Fibroblast of pulmonary artery (primary cell): ENCODE results near the gene TENM4.
"Not testable (repeated sequence)": the region's sequence is repeated elsewhere in the genome, so short reads cannot be mapped to it uniquely, and the experiment has no call there.

ENCODE experiments used
- DNase-seq: peaks from one replicate; pipeline ENCODE4 v3.0.0-alpha.2; 2010; ENCODE audit warnings: low read depth
- H3K4me3 ChIP-seq: replicated peaks from 2 replicates; pipeline ENCODE4 v1.5.1; 2011; ENCODE audit warnings: low read depth, mild to moderate bottlenecking, control low read depth, low read length, moderate library complexity
- TF ChIP-seq, protein P1 (sequence below): IDR thresholded peaks from 2 replicates; pipeline ENCODE4 v1.5.1; 2011; ENCODE audit warnings: mild to moderate bottlenecking, control low read depth, low read length, inconsistent platforms; ENCODE audit errors: missing control alignments

TENM4 gene

DNA sequence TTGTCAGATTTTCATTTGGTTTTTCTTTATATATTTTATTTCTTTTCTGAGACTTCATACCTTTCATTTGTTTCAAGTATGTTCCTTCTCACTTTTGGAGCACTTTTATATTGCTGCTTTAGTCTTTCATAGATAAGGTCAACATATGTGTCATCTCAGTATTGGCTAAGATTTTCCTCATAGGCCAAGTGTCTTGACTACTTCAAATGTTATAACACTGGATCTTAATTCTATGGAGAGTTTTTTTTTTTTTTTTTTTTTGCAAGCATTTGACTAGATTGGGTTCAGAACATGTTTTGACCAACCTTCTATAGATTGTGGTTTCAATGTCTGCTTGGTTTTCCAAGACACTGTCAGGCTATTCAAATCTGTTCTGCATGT is 797.2 kb downstream of the TENM4 start:
- TF ChIP-seq, protein P1, sequence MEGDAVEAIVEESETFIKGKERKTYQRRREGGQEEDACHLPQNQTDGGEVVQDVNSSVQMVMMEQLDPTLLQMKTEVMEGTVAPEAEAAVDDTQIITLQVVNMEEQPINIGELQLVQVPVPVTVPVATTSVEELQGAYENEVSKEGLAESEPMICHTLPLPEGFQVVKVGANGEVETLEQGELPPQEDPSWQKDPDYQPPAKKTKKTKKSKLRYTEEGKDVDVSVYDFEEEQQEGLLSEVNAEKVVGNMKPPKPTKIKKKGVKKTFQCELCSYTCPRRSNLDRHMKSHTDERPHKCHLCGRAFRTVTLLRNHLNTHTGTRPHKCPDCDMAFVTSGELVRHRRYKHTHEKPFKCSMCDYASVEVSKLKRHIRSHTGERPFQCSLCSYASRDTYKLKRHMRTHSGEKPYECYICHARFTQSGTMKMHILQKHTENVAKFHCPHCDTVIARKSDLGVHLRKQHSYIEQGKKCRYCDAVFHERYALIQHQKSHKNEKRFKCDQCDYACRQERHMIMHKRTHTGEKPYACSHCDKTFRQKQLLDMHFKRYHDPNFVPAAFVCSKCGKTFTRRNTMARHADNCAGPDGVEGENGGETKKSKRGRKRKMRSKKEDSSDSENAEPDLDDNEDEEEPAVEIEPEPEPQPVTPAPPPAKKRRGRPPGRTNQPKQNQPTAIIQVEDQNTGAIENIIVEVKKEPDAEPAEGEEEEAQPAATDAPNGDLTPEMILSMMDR: no peak
- H3K4me3 ChIP-seq: no peak overlapping the region
- DNase-seq: no peak

DNA sequence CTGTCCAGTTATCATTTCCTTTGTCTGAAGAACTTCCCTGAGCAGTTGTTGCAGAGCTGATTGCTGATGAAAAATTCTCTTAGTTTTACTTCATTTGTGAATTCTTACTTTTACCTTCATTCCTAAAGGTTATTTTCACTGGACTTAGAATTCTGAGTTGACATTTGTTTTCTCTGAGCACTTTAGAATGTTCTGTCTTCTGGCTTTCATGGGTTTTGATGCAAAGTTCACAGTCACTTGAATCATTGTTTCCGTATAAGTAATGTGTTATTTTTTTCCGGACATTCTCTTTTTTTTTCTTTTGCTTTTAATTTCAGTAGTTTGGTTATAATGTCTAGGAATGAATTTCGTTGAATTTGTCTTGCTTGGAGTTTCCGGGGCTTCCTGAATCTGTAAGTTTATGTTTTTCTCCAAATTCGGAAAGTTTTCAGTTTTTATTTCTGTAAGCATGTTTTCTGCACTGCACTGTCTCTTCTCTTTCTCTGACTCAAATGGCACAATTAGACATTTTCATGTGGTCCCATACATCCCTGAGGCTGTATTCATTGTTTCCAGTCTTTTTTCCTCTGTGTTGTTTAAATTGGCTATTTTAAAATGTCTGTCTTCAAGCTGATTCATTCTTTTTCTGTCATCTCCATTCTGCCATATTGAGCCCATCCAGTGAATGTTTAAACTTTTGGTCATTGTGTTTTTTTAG is 797.7 kb downstream of the TENM4 start:
- TF ChIP-seq, protein P1: no peak
- no peak overlapping the region for H3K4me3 ChIP-seq
- no peak for DNase-seq

DNA sequence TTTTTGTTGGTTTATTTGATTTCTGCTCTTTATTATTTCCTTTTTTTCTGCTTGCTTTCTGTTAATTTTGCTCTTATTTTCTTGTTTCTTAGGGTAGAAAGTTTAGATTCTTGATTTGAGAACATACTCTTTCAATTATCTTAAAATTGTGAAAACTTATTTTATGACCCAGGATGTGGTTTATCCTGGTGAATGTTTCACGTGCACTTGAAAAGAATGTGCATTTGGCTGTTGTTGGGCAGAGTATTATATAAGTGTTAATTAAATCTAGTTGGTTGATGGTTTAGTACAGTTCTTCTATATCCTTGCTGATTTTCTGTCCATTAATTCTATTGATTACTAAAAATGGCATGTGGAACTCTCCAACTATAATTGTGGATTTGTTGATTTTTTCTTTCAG is 799.3 kb downstream of the TENM4 start:
- no peak overlapping the region for H3K4me3 ChIP-seq
- DNase-seq: no peak
- TF ChIP-seq, protein P1: no peak

DNA sequence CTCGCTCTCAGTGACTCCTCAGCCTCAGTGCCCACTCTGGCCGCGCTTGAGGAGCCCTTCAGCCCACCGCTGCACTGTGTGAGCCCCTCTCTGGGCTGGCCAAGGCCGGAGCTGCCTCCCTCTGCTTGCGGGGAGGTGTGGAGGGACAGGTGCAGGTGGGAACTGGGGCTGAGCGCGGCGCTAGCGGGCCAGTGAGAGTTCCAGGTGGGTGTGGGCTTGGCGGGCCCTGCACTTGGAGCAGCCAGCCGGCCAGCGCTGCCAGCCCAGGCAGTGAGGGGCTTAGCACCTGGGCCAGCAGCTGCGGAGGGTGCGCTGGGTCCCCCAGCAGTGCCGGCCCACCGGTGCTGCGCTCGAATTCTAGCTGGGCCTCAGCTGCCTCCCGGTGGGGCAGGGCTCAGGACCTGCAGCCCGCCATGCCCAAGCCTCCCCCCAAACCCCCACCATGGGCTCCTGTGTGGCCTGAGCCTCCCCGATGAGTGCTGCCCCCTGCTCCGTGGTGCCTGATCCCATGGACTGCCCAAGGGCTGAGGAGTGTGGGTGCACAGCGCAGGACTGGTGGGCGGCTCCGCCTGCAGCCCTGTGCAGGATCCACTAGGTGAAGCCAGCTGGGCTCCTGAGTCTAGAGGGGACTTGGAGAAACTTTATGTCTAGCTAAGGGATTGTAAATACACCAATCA is 802.0 kb downstream of the TENM4 start:
- no peak for DNase-seq
- H3K4me3 ChIP-seq: no peak overlapping the region
- TF ChIP-seq, protein P1: no peak

DNA sequence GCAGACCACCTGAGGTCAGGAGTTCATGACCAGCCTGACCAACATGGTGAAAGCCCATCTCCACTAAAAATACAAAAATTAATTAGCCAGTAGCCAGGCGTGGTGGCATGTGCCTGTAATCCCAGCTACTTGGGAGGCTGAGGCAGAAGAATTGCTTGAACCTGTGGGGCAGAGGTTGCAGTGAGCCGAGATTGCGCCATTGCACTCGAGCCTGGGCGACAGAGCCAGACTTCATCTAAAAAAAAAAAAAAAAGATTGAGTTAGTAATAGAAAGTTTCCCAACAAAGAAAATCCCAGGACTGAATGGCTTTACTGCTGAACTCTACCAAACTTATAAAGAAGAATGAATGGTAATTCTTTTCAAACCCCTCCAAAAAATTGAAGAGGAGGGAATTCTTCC is 803.3 kb downstream of the TENM4 start:
- not testable (repeated sequence) for DNase-seq, H3K4me3 ChIP-seq

DNA sequence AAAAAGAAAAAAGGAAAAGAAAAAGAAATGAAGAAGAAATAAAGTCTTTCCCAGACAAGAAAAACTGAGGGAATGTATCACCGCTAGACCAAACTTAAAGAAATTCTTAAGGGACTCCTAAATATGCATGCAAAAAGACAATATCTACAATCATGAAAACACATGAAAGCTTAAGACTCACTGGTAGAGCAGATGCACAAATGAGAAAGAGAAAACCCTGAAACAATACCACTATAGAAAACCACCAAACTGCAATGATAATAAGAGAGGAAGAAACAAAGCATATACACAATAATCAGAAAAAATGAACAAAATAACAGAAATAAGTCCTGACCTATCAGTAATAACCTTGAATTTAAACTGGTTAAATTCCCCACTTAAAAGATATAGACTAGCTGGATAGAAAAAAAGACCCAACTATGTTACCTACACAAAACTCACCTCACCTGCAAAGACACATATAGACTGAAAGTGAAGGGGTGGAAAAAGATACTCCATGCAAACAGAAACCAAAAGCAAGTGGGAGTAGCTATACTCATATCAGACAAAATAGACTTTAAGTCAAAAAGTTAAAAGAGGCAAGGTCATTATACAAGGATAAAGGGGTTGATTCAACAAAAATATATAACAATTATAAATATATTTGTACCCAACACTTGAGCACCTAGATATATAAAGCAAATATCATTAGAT is 804.9 kb downstream of the TENM4 start:
- DNase-seq: no peak
- TF ChIP-seq, protein P1: no peak
- no peak overlapping the region for H3K4me3 ChIP-seq

DNA sequence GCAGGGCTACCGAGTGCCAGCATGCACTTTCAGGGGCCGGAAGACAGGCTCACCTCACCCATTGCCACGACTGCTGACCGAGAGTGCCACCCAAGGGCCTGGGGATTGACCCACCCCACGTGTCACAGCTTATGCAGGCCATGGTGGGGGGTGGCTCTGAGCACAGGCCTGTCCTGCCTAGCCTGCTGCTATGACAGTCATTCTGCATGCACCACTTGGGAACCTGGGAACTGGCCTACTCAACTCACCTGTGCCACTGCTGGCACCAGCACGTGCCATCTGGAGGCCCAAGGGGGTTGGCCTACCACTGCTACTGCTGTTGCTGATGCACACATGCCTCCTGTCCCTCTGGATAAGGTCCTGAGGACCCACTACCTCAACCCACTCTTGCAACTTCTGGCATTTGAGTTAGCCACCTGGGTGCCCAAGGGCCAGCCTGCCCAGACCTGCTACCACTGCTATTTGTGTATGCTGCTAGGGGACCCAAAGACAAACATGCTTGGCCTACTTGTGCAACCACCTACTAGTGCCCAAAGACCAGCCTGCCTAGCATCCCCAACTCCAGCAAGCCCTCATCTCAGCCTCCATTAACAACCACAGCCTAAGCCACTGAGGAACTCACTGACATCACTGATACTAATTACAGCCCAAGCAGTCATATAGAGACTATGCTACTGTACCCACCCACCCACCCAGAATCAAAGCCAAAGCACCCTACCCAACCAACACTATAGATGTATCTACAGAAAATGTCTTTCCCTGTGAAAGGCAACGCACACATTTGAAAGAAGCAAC is 807.1 kb downstream of the TENM4 start:
- DNase-seq: no peak
- H3K4me3 ChIP-seq: no peak overlapping the region
- TF ChIP-seq, protein P1: no peak
